Measurements from ENCODE around the gene TIMM23B.
"Not testable (repeated sequence)": the region's sequence is repeated elsewhere in the genome, so short reads cannot be mapped to it uniquely, and the experiment has no call there.

Gene TIMM23B

DNA sequence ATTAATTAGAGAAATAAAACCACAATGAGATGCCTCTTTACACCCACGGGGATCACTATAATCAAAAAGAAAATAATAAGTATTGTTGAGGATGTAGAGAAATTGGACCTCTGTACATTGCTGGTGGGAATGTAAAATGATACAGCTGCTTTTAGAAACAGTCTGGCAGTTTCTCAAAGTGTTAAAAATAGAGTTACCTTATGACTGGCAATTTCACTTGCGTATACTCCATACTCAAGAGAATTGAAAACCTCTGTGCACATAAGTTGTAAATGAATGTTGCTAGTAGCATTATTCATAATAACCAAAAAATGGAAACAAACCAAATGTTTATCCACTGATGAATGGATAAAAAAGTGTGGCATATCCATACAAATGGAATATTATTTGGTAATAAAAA lies 6.3 kb downstream of the TIMM23B start:
- DNase-seq; H3K9me3 ChIP-seq (ENCODE audit: control extremely low read depth in 1 of 5, control insufficient read depth in 4 of 5, insufficient read depth in 2 of 5, low read depth in 1 of 5, low read length in 4 of 5); H3K4me3 ChIP-seq (ENCODE audit: control insufficient read depth in 1 of 7, extremely low read depth in 1 of 7, insufficient read depth in 4 of 7, low read depth in 2 of 7, low read length in 6 of 7); H3K27me3 ChIP-seq (replicated peaks in 2 of 5; ENCODE audit: control insufficient read depth in 4 of 5, insufficient read depth in 5 of 5, low read length in 4 of 5); H3K4me1 ChIP-seq (ENCODE audit: control extremely low read depth in 1 of 4, control insufficient read depth in 4 of 4, insufficient read depth in 4 of 4, low read length in 3 of 4); POLR2A ChIA-PET; H3K27ac ChIP-seq (ENCODE audit: insufficient read depth in 1 of 2, low read depth in 1 of 2, low read length in 2 of 2, poor library complexity in 1 of 2, severe bottlenecking in 2 of 2); CTCF ChIA-PET: not testable (repeated sequence)
- peaks cover 0 to 11% (median 0%) of the 10 kb centered on the region in 4 experiments for H3K36me3 ChIP-seq (ENCODE audit: control insufficient read depth in 4 of 4, insufficient read depth in 4 of 4, low read length in 3 of 4)
- no CpG with 5 or more reads among the region's 2 CpGs for WGBS (ENCODE audit: insufficient coverage)

DNA sequence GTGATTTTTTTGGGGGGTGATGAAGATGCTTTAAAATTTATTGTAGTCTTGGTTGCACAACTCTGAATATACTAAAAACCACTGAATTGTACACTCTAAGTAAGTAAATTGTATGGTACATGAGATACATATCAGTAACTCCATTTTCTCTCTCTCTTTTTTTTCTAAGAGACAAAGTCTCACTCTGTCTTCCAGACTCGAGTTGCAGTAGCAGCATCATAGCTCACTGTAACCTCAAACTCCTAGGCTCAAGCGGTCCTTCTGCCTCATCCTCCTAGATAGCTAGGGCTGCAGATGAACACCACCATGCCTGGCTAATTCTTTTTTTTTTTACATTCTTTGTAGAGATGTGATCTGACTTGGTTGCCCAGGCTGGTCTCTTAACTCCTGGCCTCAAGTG lies 6.9 kb downstream of the TIMM23B start:
- CTCF ChIA-PET; POLR2A ChIA-PET; H3K9me3 ChIP-seq (ENCODE audit: control extremely low read depth in 1 of 5, control insufficient read depth in 4 of 5, insufficient read depth in 2 of 5, low read depth in 1 of 5, low read length in 4 of 5); DNase-seq; H3K4me3 ChIP-seq (ENCODE audit: control insufficient read depth in 1 of 7, extremely low read depth in 1 of 7, insufficient read depth in 4 of 7, low read depth in 2 of 7, low read length in 6 of 7); H3K27ac ChIP-seq (ENCODE audit: insufficient read depth in 1 of 2, low read depth in 1 of 2, low read length in 2 of 2, poor library complexity in 1 of 2, severe bottlenecking in 2 of 2); H3K4me1 ChIP-seq (ENCODE audit: control extremely low read depth in 1 of 4, control insufficient read depth in 4 of 4, insufficient read depth in 4 of 4, low read length in 3 of 4); H3K27me3 ChIP-seq (replicated peaks in 2 of 5; ENCODE audit: control insufficient read depth in 4 of 5, insufficient read depth in 5 of 5, low read length in 4 of 5): not testable (repeated sequence)
- H3K36me3 ChIP-seq (ENCODE audit: control insufficient read depth in 4 of 4, insufficient read depth in 4 of 4, low read length in 3 of 4), result peaks cover 0 to 11% (median 0%) of the 10 kb centered on the region in 4 experiments
- 100% methylated on average over 1 of the region's 2 CpGs for WGBS (ENCODE audit: insufficient coverage)

DNA sequence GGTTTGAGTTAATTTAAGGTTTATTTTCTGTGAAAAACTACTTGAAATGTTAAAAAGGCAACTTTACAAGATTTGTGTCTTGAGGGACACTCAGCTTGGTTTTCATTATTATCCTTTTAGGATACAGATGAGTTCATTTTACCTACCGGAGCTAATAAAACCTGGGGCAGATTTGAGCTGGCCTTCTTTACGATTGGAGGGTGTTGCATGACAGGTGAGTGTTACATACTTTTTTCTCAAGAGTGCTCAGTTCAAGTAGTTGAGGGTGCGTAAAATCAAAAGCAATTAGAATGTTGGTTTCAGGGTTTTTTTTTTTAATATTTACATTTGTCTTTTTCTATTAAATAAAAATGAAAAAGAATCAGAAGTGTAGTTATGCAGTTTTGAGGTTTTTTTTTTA lies 10.2 kb downstream of the TIMM23B start:
- CTCF ChIA-PET, result not testable (repeated sequence)

DNA sequence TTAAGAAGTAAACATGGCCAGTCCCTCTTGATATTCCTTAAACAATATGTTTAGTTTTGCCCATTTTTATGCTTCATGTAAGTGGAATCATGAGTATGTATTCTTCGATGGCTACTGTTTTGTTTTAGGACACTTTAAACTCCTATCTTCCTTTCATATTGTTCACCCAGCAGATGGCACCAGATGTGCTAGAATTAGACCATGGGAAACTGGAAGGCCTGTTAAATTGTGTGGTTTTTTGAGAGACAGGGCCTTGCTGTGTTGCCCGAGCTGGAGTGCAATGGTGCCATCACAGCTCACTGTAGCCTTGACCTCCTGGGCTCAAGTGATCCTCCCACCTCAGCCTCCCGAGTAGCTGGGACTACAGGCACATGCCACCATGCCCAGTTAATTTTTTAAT lies 11.3 kb downstream of the TIMM23B start:
- no CpG with 5 or more reads among the region's 3 CpGs for WGBS (ENCODE audit: insufficient coverage)
- H3K27me3 ChIP-seq (replicated peaks in 2 of 5; ENCODE audit: control insufficient read depth in 4 of 5, insufficient read depth in 5 of 5, low read length in 4 of 5); H3K9me3 ChIP-seq (ENCODE audit: control extremely low read depth in 1 of 5, control insufficient read depth in 4 of 5, insufficient read depth in 2 of 5, low read depth in 1 of 5, low read length in 4 of 5); H3K4me3 ChIP-seq (ENCODE audit: control insufficient read depth in 1 of 7, extremely low read depth in 1 of 7, insufficient read depth in 4 of 7, low read depth in 2 of 7, low read length in 6 of 7); CTCF ChIA-PET; H3K4me1 ChIP-seq (ENCODE audit: control extremely low read depth in 1 of 4, control insufficient read depth in 4 of 4, insufficient read depth in 4 of 4, low read length in 3 of 4); H3K27ac ChIP-seq (ENCODE audit: insufficient read depth in 1 of 2, low read depth in 1 of 2, low read length in 2 of 2, poor library complexity in 1 of 2, severe bottlenecking in 2 of 2); POLR2A ChIA-PET: not testable (repeated sequence)
- peak in 2 of 3 donors; percentile 20 to 39 for DNase-seq
- H3K36me3 ChIP-seq (ENCODE audit: control insufficient read depth in 4 of 4, insufficient read depth in 4 of 4, low read length in 3 of 4), result peaks cover 0 to 13% (median 2%) of the 10 kb centered on the region in 4 experiments

More for the DNA sequence above, 10.2 kb downstream of the TIMM23B start:
- H3K27ac ChIP-seq (ENCODE audit: insufficient read depth in 1 of 2, low read depth in 1 of 2, low read length in 2 of 2, poor library complexity in 1 of 2, severe bottlenecking in 2 of 2); H3K27me3 ChIP-seq (replicated peaks in 2 of 5; ENCODE audit: control insufficient read depth in 4 of 5, insufficient read depth in 5 of 5, low read length in 4 of 5); H3K4me3 ChIP-seq (ENCODE audit: control insufficient read depth in 1 of 7, extremely low read depth in 1 of 7, insufficient read depth in 4 of 7, low read depth in 2 of 7, low read length in 6 of 7); DNase-seq; H3K4me1 ChIP-seq (ENCODE audit: control extremely low read depth in 1 of 4, control insufficient read depth in 4 of 4, insufficient read depth in 4 of 4, low read length in 3 of 4); H3K9me3 ChIP-seq (ENCODE audit: control extremely low read depth in 1 of 5, control insufficient read depth in 4 of 5, insufficient read depth in 2 of 5, low read depth in 1 of 5, low read length in 4 of 5): not testable (repeated sequence)
- WGBS (ENCODE audit: insufficient coverage), result no CpG with 5 or more reads among the region's 3 CpGs
- POLR2A ChIA-PET, result interaction anchor here (0.6 kb wide), 1 partner anchor 675 kb away, joined by 3 read pairs; no protein-coding TSS in a partner anchor
- H3K36me3 ChIP-seq (ENCODE audit: control insufficient read depth in 4 of 4, insufficient read depth in 4 of 4, low read length in 3 of 4), result peaks cover 0 to 11% (median 0%) of the 10 kb centered on the region in 4 experiments

DNA sequence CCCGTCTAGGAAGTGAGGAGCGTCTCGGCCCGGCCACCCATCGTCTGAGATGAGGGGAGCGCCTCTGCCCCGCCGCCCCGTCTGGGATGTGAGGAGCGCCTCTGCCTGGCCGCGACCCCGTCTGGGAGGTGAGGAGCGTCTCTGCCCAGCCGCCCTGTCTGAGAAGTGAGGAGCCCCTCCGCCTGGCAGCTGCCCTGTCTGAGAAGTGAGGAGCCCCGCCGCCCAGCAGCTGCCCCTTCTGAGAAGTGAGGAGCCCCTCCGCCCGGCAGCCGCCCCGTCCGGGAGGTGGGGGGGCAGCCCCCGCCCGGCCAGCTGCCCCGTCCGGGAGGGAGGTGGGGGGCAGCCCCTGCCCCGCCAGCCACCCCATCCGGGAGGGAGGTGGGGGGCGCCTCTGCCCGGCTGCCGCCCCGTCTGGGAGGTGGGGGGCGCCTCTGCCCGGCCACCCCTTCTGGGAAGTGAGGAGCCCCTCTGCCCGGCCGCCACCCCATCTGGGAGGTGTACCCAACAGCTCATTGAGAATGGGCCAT lies 28.5 kb downstream of the TIMM23B start:
- 97% methylated on average over 7 of the region's 37 CpGs for WGBS (ENCODE audit: insufficient coverage)
- CTCF ChIA-PET; H3K36me3 ChIP-seq (ENCODE audit: control insufficient read depth in 4 of 4, insufficient read depth in 4 of 4, low read length in 3 of 4); H3K9me3 ChIP-seq (ENCODE audit: control extremely low read depth in 1 of 5, control insufficient read depth in 4 of 5, insufficient read depth in 2 of 5, low read depth in 1 of 5, low read length in 4 of 5); POLR2A ChIA-PET; H3K4me3 ChIP-seq (ENCODE audit: control insufficient read depth in 1 of 7, extremely low read depth in 1 of 7, insufficient read depth in 4 of 7, low read depth in 2 of 7, low read length in 6 of 7); H3K27ac ChIP-seq (ENCODE audit: insufficient read depth in 1 of 2, low read depth in 1 of 2, low read length in 2 of 2, poor library complexity in 1 of 2, severe bottlenecking in 2 of 2); H3K4me1 ChIP-seq (ENCODE audit: control extremely low read depth in 1 of 4, control insufficient read depth in 4 of 4, insufficient read depth in 4 of 4, low read length in 3 of 4); DNase-seq; H3K27me3 ChIP-seq (replicated peaks in 2 of 5; ENCODE audit: control insufficient read depth in 4 of 5, insufficient read depth in 5 of 5, low read length in 4 of 5): not testable (repeated sequence)

DNA sequence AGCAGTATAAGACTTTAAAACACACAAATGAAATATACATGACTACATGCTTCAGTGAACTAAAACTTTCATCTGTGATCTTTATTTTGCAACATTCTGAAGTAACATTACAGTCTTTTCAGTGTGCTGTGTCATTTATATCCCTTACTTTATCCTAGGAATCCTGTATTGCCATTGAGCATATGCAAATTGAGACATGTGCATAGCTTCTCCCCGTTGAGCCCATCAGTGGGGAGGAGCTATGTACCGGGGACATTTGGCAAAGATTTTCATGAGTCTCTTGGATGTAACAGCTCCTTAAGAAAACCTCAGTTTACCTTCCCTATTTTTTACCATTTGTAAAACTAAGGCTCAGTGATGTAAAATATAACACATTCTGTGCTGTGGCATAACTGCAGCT lies 29.6 kb downstream of the TIMM23B start:
- H3K4me1 ChIP-seq (ENCODE audit: control extremely low read depth in 1 of 4, control insufficient read depth in 4 of 4, insufficient read depth in 4 of 4, low read length in 3 of 4); H3K36me3 ChIP-seq (ENCODE audit: control insufficient read depth in 4 of 4, insufficient read depth in 4 of 4, low read length in 3 of 4); DNase-seq; POLR2A ChIA-PET; H3K4me3 ChIP-seq (ENCODE audit: control insufficient read depth in 1 of 7, extremely low read depth in 1 of 7, insufficient read depth in 4 of 7, low read depth in 2 of 7, low read length in 6 of 7); H3K9me3 ChIP-seq (ENCODE audit: control extremely low read depth in 1 of 5, control insufficient read depth in 4 of 5, insufficient read depth in 2 of 5, low read depth in 1 of 5, low read length in 4 of 5); CTCF ChIA-PET; H3K27ac ChIP-seq (ENCODE audit: insufficient read depth in 1 of 2, low read depth in 1 of 2, low read length in 2 of 2, poor library complexity in 1 of 2, severe bottlenecking in 2 of 2); H3K27me3 ChIP-seq (replicated peaks in 2 of 5; ENCODE audit: control insufficient read depth in 4 of 5, insufficient read depth in 5 of 5, low read length in 4 of 5): not testable (repeated sequence)
- WGBS (ENCODE audit: insufficient coverage), result no CpG with 5 or more reads among the region's 2 CpGs

DNA sequence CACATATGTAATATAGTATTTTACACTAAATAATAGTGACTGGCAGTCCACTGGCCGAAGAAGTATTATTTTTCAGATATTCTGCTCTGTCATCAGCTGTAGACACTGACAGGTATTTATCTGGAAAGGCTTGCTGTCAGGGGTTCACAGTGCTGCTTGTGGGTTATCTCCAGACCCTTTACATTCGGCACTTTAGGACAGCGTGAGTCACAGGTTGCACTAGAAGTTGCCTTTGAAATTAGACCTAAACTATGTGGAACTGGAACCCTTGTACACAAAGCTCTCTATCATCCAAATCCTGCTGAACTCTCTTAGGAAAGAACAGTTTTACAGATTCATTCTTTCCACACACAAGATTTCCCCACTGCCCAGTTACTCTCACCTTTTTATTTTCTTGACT lies 30.2 kb downstream of the TIMM23B start:
- H3K4me1 ChIP-seq (ENCODE audit: control extremely low read depth in 1 of 4, control insufficient read depth in 4 of 4, insufficient read depth in 4 of 4, low read length in 3 of 4); POLR2A ChIA-PET; H3K27ac ChIP-seq (ENCODE audit: insufficient read depth in 1 of 2, low read depth in 1 of 2, low read length in 2 of 2, poor library complexity in 1 of 2, severe bottlenecking in 2 of 2); H3K36me3 ChIP-seq (ENCODE audit: control insufficient read depth in 4 of 4, insufficient read depth in 4 of 4, low read length in 3 of 4); CTCF ChIA-PET; H3K27me3 ChIP-seq (replicated peaks in 2 of 5; ENCODE audit: control insufficient read depth in 4 of 5, insufficient read depth in 5 of 5, low read length in 4 of 5); DNase-seq; H3K9me3 ChIP-seq (ENCODE audit: control extremely low read depth in 1 of 5, control insufficient read depth in 4 of 5, insufficient read depth in 2 of 5, low read depth in 1 of 5, low read length in 4 of 5); H3K4me3 ChIP-seq (ENCODE audit: control insufficient read depth in 1 of 7, extremely low read depth in 1 of 7, insufficient read depth in 4 of 7, low read depth in 2 of 7, low read length in 6 of 7): not testable (repeated sequence)
- no CpG with 5 or more reads among the region's 3 CpGs for WGBS (ENCODE audit: insufficient coverage)

Measured in common myeloid progenitor, CD34-positive (primary cell).